A172 (cell line): Measurements from ENCODE around the gene INSIG2. TPM values are rescaled to one million over a fixed set of nuclear protein-coding genes. Genes with fewer than 3 reads are reported as not detected.
A peak's percentile ranks its signal among the peaks of the same experiment; 100 is the strongest.
"Not testable (repeated sequence)": the region's sequence is repeated elsewhere in the genome, so short reads cannot be mapped to it uniquely, and the experiment has no call there.

Experiments used
- DNase-seq: peaks from one replicate; pipeline ENCODE4 v3.0.0-alpha.2; 2015; ENCODE audit warnings: low spot score
- total RNA-seq: library from RNA; depleted of rRNA; stranded (reverse); fragments of >200 nt; shearing (Covaris generic); gene quantifications from 2 replicates; pipeline ENCODE4 v1.2.3, GENCODE V29; 2014

The INSIG2 gene
- total RNA-seq, 1 experiment from 2014 or later, result 11.8 TPM

DNA sequence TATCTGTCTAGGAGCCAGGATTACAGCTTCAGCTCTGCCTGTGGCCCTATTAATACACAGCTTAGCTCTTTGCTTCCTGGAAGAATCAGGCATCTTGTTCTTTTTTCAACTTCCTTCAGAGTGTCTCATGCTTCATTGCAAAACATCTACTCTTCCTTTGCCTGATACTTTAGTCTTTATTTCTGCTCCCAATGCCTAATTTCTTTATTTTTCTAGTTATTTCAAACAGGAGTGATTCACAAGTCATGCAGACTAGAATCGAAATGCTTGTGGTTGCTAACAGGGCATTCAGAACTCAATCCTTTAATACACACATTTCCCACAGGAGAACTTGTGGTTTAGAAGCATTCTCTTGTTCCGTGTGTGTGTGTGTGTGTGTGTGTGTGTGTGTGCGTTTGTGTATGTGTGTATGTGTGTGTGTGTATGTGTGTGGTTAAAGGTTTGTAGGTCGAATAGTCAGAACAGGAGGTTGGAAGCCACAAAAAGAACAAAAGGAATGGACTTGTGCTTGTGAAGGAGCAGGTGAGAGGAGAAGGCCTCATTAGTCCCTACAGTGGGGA is 28.3 kb upstream of the INSIG2 start:
- peak; percentile 75 for DNase-seq

DNA sequence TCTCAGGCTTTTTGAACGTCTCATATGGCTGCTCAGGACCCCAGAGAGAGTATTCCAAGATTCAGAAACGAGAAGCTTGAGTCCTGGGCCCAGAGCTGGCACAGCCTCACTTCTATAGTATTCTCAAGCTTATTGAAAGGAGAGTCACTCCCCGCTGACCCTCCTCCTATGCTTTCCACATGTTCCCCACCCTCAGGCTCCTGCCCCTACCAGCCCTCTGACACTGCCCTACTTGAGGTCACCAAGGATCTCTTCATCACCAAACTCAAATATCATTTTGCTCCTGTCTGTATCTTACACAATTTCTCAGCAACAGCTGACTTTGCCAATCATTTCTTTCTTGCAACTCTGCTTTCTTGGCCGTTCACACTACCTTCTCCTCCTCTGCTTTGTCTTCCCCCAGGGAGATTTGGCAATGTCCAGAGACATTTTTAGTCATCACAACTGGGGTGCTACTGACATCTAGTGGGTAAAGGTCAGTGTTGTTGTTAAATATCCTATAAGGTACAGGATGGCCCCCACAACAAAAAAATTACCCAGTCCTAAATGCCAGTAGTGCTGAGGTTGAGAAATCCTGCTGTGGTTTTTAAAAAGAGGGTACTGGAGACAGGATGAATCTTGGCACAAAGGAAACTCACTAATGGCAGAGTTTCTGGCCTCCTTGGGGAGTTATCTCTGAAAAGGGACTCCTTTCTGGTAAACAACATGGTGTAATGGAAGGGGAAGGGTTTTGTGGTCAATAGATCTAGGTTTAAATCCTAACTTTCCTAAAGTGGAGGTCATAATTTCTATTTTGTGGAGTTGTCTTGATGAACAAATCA is 26.9 kb upstream of the INSIG2 start:
- peak; percentile 66 for DNase-seq

DNA sequence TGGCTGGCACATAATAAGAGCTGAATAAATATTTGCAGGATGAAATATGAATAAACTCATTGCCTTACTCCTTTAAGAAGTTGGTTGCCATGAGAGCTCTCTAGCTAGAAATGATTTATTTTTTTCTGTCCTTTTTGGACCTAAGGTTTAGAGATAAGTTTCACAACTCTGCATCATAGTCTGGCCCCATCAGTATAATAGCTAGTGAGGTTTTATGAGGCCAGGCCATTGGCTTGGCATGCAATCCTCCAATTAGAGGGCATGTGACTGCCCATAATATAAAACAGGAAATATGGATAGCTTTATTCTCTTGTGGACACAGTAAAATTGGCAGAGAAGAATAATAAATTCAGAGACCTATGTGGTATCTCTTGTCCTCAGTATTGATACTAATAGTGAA is 26.2 kb upstream of the INSIG2 start:
- peak; percentile 3 for DNase-seq

DNA sequence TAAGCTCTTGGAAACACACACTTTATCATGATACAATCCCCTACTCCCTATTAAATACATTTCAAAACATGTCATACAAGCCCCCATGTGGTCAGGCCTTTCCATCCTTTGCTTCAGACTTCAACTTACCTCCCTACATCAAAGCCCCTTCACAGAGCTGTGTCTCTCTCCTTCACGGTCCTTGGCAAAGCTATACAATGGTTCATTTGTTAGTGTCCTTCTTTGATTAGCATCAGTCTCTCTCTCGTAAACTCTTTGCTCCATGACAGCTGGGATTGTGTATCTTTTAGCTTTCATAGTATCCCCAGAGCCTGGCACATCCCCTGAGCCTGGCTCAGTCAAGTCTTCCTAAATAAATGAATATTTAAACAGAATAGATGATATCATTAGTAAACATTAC is 25.6 kb upstream of the INSIG2 start:
- no peak for DNase-seq

DNA sequence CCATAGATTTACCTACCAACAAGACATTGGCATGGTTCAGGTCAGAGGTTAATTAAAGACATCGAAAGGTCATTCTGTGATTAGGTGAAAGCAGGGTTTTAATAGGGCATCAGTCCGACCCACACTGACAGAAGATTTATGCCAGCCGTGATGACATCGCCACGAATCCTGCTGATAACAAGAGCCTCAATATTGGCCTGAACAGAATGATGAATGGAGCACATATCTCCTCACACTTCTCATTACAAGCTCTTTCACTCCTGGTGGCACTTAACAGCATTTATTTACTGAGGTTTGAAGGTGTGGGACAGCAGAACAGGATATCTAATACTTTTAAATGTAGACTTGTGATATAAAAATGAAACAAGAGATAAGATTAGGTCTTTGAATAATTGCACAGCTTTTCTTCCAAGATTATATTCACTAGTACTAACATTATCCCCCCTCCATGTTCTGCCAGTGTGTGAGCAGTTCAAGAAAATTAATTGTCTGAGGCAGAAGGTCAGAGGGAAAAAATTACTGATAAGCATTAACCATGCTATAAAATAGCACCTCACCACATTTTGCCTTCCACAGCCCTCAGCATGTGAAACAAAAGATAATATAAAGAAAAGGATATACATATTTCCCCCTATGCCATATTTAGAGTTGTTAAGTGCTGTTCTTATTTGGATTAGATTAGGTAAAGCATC is 23.1 kb upstream of the INSIG2 start:
- no peak for DNase-seq

DNA sequence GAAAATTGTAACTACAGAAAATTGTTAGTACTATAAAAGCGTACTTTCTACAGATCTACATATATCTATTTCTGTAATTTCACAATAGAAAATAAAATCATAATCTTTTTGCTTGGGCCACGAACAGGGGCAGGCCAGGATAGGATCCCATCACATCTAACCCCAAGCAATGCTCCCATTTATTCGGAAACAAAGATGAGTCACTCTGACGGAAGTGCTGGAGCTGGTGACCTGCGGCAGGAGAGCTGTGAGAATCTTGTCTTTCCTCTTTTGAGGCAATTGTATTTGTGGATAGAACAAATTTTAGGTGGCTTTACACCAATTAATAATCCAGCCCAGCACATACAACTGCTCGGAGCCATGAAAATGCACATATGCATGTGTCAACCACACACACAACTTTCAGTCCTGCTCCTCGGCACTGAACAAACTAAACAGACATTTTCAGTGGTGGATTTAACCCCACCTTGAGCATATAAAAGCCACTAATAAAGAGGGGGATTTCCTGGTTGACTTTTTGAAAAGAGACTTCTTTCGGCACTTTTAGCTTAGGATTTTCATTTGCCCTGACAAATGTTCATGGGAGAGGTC is 22.3 kb upstream of the INSIG2 start:
- no peak for DNase-seq

DNA sequence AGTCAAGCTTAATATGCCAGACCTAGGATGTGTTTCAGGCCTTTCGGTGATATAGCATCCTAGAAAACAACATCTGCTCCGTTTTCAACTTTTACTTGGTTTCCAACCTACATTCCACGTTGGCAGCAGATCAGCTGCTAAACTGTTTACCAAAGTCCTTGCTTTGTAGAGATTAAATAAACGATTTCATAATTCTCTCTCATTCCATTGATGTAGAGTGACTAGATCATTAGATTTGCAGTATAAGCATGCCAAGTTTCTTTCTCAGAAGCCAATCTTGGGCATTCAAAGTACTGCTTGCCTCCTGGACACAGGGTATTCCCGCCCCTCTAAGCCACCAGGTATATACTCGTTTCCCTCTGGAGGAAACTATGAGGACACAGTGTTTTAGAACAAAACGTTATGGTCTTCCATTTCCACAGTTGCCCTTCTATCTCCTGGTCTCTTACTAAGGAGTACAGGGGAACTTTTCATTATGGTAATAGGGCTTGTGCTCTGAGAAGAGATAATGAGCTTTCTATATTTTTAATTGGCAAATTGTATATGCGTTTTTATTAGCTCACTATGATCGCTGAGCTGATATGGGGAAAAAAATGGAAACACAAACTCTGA is 10.5 kb upstream of the INSIG2 start:
- DNase-seq, result no peak

DNA sequence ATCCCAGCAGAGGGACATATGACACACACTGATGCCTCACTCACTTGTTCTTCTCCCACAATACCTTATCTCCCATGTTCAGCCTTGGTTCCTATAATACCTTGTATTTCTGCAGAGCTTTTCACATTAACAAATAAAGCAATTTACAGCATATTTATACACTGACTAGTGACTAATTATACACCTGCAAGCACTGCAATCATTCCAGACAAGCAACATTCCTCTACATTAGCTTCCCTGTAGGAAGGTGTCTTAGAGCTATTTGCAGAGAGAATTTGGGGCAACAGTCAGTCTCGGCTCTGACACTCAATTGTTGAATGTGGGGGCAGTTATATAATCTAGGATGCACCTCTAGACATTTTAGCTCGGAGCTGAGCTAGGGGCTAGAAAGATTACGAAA is 9.5 kb upstream of the INSIG2 start:
- no peak for DNase-seq

DNA sequence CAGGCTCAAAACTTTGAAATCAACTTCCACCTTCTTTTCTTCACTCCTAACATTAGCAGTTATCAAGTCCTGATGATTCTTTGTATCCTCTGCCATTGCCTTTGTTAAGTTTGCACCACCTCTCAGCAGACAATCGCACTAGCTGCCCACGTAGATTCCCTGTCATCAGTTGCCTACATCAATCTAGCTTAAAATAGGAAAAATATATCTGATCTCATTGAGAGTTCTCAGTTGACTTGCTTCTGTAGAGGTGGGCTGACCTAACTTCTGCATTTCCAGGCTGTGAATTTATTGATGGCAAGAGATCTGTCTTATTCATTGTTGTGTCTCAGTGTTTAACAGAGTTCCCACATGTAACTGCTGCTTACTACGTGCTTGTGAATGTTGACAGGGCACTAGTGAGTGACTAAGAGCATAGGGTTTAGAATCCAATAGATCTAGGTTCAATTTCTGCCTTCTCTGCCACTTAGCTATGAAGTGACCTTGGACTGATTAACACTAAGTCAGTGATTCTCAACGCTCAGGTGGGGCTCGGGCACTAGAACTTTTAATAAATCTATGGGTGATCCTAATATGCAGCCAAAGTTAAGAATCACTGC is 3.7 kb upstream of the INSIG2 start:
- DNase-seq, result no peak

DNA sequence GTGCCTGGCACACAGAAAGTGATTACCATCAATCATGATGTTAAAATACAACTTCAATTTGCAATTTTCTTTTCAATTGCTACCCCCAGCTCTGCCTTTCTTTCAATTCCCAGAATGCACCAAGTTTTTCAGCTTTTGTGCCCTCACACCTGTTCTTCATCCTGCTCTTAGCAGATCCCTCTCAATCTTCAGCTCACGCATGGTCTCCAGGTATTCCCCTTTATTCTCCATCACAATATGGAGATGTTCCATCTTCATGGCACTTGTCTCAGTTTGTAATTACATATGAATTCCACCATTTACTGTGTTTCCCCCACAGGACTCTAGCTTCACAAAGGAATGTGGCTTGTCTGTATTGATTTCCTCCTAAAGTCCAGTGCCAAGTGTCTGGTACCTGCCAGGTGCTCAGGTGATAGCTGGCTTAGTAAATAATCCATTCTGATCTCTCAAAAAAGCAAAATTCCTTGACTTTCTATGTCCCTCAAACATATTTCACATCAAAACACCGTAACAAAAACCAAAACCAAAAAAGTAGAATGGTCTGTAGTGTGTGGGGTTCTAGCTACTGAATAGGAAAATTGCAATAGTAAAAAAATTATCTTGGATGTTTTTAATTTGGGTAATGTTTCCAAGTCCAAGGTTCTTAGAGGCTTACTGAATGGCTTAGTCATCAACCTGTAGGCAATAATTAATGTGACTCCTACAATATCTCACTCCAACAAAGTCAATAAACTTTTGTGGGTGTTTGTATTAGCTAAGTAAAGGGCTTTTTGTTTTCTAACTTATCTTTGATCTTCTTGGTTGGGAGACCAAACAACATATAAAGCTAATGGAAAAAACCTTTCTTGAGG is 2.9 kb upstream of the INSIG2 start:
- no peak for DNase-seq

DNA sequence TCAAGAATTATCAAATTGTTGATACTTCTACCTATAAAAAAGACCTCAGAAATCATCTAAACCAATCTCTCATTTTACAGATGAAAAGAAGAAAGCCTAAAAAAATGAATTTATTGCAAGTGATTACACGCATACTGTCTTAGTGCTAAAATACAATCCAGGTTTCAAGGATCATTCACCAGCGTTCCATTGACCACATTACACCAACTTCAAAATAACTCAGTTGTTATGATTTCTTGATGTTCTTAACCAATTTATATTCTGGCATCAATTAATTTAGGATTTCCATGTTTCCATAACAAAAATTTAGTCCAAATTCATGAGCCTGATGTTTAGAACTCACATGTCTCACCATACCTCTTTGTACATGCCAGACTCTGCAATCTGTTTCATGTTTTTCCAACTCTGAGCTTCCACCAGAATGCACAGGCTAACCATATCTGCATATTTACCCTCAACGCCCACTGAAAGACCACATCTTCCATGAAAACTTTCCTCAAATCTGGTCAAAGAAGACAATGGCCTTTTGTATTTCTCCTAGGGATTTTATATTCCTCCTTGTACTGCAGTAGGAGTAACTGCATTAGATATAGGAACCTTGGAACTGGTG is 2.1 kb upstream of the INSIG2 start:
- DNase-seq, result no peak

DNA sequence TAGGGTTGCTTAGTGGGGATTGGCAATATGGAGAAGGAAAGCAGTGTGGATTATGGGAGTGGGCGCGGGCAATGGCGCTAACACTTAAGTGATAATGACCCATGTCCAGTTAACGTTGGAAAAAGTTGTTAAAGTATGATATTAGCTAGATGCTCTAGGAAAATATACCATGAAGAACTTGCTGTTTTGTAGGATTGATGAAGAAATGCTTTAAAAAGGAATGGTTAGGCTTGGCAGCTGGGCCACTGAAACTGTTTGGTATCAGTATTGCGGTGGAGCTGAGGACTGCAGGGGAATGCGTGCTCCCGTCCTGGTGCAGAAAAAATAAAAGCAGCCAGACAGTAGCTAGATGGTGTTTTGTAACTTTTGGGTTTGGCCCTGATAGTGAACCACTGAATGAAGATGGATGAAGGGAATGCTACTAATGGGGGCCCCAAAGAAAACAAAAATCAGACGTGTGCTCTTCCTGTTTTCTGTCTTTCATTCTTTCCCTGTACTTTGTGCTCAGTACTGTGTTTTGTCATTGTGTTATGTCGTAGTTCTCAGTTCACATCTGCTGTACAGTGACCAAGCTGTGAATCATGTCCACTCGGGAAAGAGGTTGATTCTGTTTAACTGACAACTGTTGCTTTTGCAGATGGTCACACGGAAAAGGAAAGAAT is 999 bp downstream of the INSIG2 start:
- peak; percentile 21 for DNase-seq

DNA sequence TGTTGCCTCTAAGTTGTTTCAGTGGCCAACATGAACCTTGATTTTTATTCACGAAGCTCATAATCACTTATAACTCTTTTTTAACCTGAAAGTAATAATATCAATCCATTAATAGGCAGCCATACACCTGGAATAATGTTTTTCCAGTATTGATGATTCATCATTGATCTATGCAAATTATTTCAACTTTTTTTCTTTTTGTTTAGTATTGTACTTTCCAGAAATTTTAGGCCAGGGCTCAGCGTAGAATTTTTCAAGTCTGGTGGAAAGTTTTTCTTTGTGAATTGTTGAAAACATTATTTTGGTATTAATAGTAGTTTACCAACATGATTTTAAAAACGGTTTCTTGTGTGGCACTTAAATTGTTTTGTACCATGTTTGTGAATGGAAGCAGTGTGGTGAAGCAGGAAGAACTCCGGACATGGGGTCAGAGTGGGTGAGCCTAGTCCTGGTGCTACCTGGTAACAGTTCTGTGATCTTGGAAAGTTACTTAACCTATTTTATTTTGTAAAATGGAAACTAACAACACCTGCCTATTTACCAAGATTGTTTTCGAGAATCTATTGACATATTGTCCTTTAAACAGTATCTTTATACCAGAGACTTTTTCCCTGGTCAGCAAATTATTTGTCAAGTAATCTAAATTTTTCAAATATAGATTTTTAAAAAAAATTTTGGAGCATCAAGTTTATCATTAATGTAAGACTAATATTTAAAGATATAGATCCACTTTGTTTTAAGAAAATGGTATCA is 2.3 kb downstream of the INSIG2 start:
- DNase-seq, result no peak

DNA sequence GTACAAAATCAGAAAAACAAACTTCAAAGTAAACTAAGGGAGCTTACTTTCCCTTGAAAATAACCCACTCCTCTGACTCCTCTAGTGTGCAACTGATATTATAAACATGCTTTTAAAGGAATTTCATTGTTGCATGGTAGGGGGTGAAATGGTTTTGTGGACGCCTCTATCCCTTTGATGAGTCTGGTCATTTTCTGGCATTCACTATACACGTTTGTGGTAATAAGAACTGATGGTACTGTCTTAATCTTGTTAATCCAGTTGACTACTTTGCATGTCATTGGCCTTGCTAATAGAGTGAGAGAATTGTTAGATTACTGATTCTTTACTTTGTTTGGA is 2.8 kb downstream of the INSIG2 start:
- no peak for DNase-seq

DNA sequence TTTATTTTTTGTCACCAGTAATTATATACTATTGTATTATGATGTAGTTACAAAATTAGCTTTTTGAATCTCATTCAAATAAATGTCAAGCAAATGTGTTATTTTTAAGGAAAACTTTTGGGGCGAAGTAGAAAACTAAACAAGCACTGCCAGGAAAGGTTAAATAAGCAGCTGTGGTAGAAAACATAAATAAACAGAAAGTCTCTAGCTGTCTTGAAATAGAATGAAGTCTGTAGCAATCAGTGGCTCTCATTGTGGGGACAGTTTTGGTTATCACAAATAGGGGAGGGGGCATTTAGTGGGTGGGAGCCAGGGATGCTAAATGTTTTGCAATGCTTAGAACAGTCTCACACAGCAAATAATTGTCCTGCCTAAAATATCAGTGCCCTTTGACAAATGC is 3.4 kb downstream of the INSIG2 start:
- no peak for DNase-seq

DNA sequence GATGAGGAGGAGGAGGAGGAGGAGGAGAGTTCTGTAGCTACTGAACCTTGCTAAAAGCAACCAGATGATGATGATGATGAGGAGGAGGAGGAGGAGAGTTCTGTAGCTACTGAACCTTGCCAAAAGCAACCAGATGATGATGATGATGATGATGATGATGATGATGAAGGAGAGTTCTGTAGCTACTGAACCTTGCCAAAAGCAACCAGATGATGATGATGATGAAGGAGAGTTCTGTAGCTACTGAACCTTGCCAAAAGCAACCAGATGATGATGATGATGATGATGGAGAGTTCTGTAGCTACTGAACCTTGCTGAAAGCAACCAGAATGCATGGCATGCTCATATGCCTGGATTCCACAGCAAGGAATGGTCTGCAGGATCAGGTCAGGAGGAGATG is 5.8 kb downstream of the INSIG2 start:
- not testable (repeated sequence) for DNase-seq

DNA sequence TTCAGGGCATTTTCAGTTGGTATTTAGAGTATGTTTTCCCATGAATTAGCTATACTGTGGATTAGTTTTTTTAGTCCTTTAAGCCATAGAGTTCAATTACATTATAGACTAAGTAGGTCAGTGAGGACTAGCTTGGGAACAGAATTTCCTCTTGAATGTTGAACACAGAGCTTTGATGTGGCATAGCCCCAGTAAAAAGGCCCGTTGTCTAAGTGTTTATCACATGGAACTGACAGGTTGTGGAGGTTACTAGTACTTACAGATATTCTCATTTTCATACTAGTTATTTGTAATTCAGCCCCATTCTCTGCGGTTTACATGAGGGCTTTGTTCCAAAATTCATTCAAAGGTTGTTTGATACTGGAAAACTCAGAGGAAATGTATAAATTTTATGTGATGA is 6.2 kb downstream of the INSIG2 start:
- no peak for DNase-seq

DNA sequence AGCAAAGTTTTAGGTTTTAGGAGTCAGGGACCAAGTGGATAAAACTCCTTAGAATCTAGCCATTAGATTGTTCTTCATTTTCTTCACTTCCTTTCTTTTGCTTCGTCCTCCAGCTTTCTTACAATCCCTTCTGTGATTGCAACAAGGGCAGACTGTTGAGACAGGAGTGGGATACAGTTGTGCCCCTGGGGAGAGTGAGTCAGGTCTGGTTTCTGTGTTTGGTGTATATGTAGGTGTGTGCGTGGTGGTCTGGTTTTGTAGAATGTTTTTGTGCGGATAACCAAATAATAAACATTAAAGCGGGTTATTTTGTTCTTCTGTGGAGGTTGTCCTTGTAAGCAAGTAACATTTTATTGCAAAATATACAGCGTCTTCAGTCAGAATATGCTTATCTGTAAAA is 7.3 kb downstream of the INSIG2 start:
- no peak for DNase-seq

DNA sequence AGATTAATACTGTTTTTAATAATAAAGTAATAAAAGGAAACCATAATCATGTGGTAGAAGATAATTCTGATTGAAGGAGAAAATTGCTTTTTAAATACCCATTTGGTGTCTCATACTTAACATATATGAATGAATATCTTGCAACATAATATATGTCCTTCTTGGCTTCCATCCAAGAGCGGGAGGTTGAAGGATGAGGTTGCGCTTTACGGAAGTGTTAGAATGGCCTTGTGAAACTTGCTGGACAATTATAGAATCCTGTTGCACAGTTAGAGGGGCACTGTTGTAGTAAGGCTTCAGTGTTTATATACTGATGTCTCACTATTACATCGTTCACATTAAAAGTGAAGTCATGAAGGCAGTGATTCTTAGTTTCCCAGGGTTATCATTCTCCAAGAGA is 9.4 kb downstream of the INSIG2 start:
- DNase-seq, result no peak
